Esophagus (tissue), 2 donors: ENCODE data around the gene SLC37A3. TPM values are rescaled to one million over a fixed set of nuclear protein-coding genes. Genes with fewer than 3 reads are reported as not detected.

ENCODE experiments used
- H3K27ac ChIP-seq, 2 donors: one replicate each; pipeline ENCODE4 v1.5.1; 2013; ENCODE audit warnings: low read depth in 2 of 2, mild to moderate bottlenecking in 2 of 2, inconsistent platforms in 1 of 2, low read length in 1 of 2, moderate library complexity in 1 of 2
- H3K27me3 ChIP-seq, 2 donors: one replicate each; pipeline ENCODE4 v1.6.1; 2013; ENCODE audit warnings: low read length in 2 of 2, control low read depth in 1 of 2, mild to moderate bottlenecking in 1 of 2; ENCODE audit not compliant: insufficient read depth in 2 of 2, control insufficient read depth in 1 of 2
- H3K36me3 ChIP-seq, 2 donors: one replicate each; pipeline ENCODE4 v1.6.1; 2013; ENCODE audit warnings: low read length in 1 of 2; ENCODE audit not compliant: control insufficient read depth in 2 of 2, insufficient read depth in 2 of 2
- H3K4me1 ChIP-seq, 2 donors: one replicate each; pipeline ENCODE4 v1.6.1; 2013; ENCODE audit warnings: low read length in 1 of 2; ENCODE audit not compliant: control insufficient read depth in 2 of 2, insufficient read depth in 2 of 2
- H3K4me3 ChIP-seq, 2 donors: one replicate each; pipeline ENCODE4 v1.5.1; 2013; ENCODE audit warnings: low read length in 2 of 2, mild to moderate bottlenecking in 2 of 2, low read depth in 1 of 2, moderate library complexity in 1 of 2
- H3K9me3 ChIP-seq, 2 donors: one replicate each; pipeline ENCODE4 v1.6.1; 2013; ENCODE audit warnings: mild to moderate bottlenecking in 2 of 2, low read depth in 1 of 2, low read length in 1 of 2, moderate library complexity in 1 of 2; ENCODE audit not compliant: control insufficient read depth in 2 of 2, insufficient read depth in 1 of 2
- WGBS, 2 donors: extraction: QIAGEN DNeasy Blood & Tissue Kit; methylation state at CpG; one replicate each; pipeline ENCODE4 v1.1.7; 2013; 5-methylcytosine and 5-hydroxymethylcytosine counted together
- polyA plus RNA-seq, 2 donors: library from polyadenylated mRNA; stranded (reverse); fragments of 200-250 nt; gene quantifications; one replicate each; pipeline ENCODE4 v1.2.3, GENCODE V29; 2013
- donor health status: healthy with polysubstance abuse.
- donor health status: Bipolar disorder and iron deficiency.

Gene SLC37A3
- polyA plus RNA-seq, 2 donors = 11.7 to 13.4 TPM

GRCh38 chr7:140384894-140385545 lies 13.3 kb downstream of the SLC37A3 start:
- Histone ChIP-seq H3K36me3 (peaks cover 0 to 5% of the 10 kb centered on the region in 2 donors), H3K4me1 (no peaks in the 10 kb centered on the region), H3K27ac (no peak overlapping the region), H3K4me3 (no peak overlapping the region), H3K27me3 (no peaks in the 10 kb centered on the region), H3K9me3 (no peaks in the 10 kb centered on the region)
- 65 to 72% methylated on average over 1 of the region's 1 CpG for WGBS, 2 donors

DNA sequence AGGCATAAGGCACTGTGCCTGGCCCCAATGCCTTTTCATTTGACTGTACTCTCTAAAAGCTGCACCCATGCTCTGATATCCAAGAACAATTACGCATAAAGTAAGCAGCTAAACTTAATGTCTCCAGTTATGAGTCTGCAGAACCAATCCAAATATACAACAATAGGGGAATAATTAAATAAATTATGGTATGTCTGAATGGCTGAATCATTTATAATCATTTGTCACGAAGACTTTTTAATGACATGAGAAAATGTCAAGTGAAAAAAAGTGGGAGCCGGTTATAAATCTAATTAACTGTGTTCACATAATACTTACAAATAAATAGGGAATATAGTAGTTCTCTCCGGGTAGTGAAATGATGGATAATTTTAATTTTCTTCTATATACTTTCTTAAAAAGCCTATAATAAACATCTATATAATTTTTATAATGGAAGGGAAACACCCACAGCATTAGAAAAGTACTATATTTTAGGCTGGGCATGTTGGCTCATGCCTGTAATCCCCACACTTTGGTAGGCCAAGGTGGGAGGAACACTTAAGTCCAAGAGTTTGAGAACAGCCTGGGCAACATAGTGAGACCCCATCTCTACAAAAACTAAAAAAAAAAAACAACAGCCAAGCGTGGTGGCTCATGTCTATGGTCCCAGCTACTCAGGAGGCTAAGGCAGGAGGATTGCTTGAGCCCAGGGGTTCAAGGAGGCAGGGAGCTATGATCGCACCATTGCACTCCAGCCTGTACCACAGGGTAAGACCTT lies 14.2 kb downstream of the SLC37A3 start:
- Histone ChIP-seq H3K4me1 (no peaks in the 10 kb centered on the region), H3K27me3 (no peaks in the 10 kb centered on the region), H3K4me3 (no peak overlapping the region), H3K9me3 (no peaks in the 10 kb centered on the region), H3K36me3 (peaks cover 0 to 5% of the 10 kb centered on the region in 2 donors), H3K27ac (no peak overlapping the region)
- 93 to 97% methylated on average over 6 of the region's 6 CpGs for WGBS, 2 donors

DNA sequence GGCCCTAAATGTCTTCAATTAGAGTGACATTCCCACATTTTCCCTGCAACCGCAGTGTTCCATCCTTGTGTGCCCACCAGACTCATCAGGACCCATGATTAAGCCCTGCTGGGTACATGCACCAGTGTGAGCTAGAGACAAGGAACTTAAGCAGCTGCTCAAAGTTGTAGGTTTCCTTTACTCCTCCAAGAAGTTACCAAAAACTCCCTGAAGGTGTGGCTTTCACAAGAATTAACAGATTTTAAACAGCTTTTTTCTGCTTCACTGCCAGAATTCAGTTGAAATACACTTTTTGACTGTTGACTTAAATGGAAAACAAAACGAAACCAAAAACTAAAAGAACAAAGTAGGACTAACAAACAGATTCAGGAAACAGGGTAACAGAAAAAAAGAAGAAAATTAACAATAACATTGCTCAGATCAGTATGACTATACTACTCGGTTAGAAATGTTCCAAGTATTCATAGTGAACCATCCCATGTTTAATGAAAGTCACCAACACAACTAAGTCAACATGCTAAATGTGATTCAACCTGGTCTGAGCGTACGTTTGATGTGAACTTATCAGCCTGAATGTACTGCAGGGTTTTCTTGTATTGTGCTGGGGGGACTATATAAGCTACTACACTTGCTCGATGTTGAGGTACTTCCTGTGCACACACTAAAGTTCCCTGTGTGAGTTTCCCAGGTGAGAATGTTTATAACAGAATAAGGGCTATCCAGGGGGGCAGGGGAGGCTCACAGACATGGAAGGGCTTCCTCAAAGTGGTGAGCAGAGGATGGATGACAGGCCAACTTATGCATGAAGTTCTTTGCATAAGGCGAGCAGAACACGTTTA lies 22.2 kb downstream of the SLC37A3 start:
- 72 to 75% methylated on average over 8 of the region's 8 CpGs for WGBS, 2 donors
- no peaks in the 10 kb centered on the region for H3K9me3 ChIP-seq
- H3K36me3 ChIP-seq = peaks cover 0 to 4% of the 10 kb centered on the region in 2 donors
- no peak overlapping the region for H3K27ac ChIP-seq
- no peaks in the 10 kb centered on the region for H3K27me3 ChIP-seq
- no peaks in the 10 kb centered on the region for H3K4me1 ChIP-seq
- H3K4me3 ChIP-seq = no peak overlapping the region

- H3K27ac ChIP-seq = no peak overlapping the region
- 96 to 98% methylated on average over 9 of the region's 9 CpGs for WGBS, 2 donors
Measured at GRCh38 chr7:140375323-140375722, 23.0 kb downstream of the SLC37A3 start.

DNA sequence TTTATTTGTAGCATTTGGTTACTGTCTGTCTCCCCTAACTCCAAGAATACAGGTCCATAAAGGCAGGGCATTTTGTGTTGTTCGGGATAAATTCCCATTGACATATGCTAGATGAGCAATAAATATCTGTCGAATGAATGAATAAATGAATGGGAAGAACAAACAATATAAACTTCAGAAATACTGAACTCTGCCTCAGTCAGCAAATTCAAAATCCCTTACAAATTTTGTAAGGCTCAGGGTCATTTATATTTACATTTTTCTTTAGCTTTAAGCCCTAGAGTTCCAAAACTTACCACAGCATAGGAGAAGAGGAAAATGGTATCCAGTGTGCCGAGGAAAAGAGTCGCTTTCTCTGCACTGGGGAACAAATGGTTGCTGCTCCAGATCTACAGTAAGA lies 29.0 kb downstream of the SLC37A3 start:
- peaks cover 0 to 4% of the 10 kb centered on the region in 2 donors for H3K36me3 ChIP-seq

More at GRCh38 chr7:140375323-140375722, 23.0 kb downstream of the SLC37A3 start:
- Histone ChIP-seq H3K4me3 (no peak overlapping the region), H3K27me3 (no peaks in the 10 kb centered on the region), H3K36me3 (peaks cover 0 to 4% of the 10 kb centered on the region in 2 donors), H3K9me3 (no peaks in the 10 kb centered on the region), H3K4me1 (no peaks in the 10 kb centered on the region)

GRCh38 chr7:140367528-140367927 lies 30.8 kb downstream of the SLC37A3 start:
- H3K9me3 ChIP-seq = no peaks in the 10 kb centered on the region
- H3K36me3 ChIP-seq = peaks cover 0 to 4% of the 10 kb centered on the region in 2 donors
- no peak overlapping the region for H3K27ac ChIP-seq
- no peaks in the 10 kb centered on the region for H3K4me1 ChIP-seq
- WGBS, 2 donors = 90 to 92% methylated on average over 9 of the region's 9 CpGs
- no peak overlapping the region for H3K4me3 ChIP-seq
- no peaks in the 10 kb centered on the region for H3K27me3 ChIP-seq

More for the DNA sequence above, 29.0 kb downstream of the SLC37A3 start:
- WGBS, 2 donors = 93 to 95% methylated on average over 4 of the region's 4 CpGs
- Histone ChIP-seq H3K4me3 (no peak overlapping the region), H3K27me3 (no peaks in the 10 kb centered on the region), H3K27ac (no peak overlapping the region), H3K9me3 (no peaks in the 10 kb centered on the region), H3K4me1 (no peaks in the 10 kb centered on the region)

- Histone ChIP-seq H3K27ac (no peak overlapping the region), H3K36me3 (peaks cover 0 to 4% of the 10 kb centered on the region in 2 donors), H3K4me1 (no peaks in the 10 kb centered on the region), H3K27me3 (no peaks in the 10 kb centered on the region), H3K4me3 (no peak overlapping the region), H3K9me3 (no peaks in the 10 kb centered on the region)
- 66 to 67% methylated on average over 3 of the region's 3 CpGs for WGBS, 2 donors
Measured at GRCh38 chr7:140364819-140365218, 33.5 kb downstream of the SLC37A3 start.

DNA sequence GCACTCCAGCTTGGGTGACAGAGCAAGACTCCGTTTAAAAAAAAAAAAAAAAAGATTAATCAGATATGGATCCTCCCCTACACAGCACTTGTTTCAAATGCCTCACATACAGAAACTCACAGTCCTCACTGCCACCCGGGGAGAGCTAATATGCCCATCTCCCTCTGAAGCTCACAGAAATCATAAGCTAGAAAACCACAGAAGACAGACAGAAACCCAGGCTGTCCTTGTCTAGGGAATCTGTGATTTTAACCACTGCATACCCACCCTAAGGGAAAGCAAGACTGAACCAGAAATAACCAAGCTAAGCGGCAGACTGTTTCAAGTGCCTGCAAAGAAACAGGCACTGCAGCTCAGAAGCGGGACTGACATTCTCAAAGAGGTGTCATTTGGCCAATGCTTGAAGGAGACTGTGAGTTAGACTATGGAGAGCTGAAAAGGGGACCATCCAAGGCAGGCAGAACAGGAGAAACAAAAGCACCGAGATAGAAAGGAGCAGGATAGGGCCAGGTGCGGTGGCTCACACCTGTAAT lies 37.6 kb downstream of the SLC37A3 start:
- no peaks in the 10 kb centered on the region for H3K27me3 ChIP-seq
- H3K27ac ChIP-seq = no peak overlapping the region
- H3K4me1 ChIP-seq = peaks cover 0 to 2% of the 10 kb centered on the region in 2 donors
- no peaks in the 10 kb centered on the region for H3K9me3 ChIP-seq
- no peak overlapping the region for H3K4me3 ChIP-seq
- WGBS, 2 donors = 89 to 94% methylated on average over 6 of the region's 6 CpGs
- H3K36me3 ChIP-seq = peaks cover 0 to 1% of the 10 kb centered on the region in 2 donors

- Histone ChIP-seq H3K36me3 (peaks cover 0 to 4% of the 10 kb centered on the region in 2 donors), H3K4me1 (peaks cover 0 to 2% of the 10 kb centered on the region in 2 donors), H3K4me3 (no peak overlapping the region), H3K27me3 (no peaks in the 10 kb centered on the region), H3K27ac (no peak overlapping the region), H3K9me3 (no peaks in the 10 kb centered on the region)
- WGBS, 2 donors = 83 to 84% methylated on average over 10 of the region's 10 CpGs
Measured at GRCh38 chr7:140358412-140359051, 39.8 kb downstream of the SLC37A3 start.
